Naive thymus-derived CD4-positive, alpha-beta T cell (primary cell): ENCODE data around the gene CAMK2A. TPM values are rescaled to one million over a fixed set of nuclear protein-coding genes. Genes with fewer than 3 reads are reported as not detected.

ENCODE experiments used
- ATAC-seq: fragments of 150-1000 bp; cut with Tn5 transposase; 2 replicates; pipeline ENCODE4 v1.10.0; 2021; ENCODE audit warnings: mild to moderate bottlenecking, moderate library complexity
- CTCF ChIA-PET: fragments of 350-600 bp; sonication (Branson Sonifier 250); formaldehyde crosslinking; loops from one replicate; lab custom pipeline; 2021; ENCODE audit warnings: antibody characterized with exemption; lab: Charles Lee
- POLR2A ChIA-PET: fragments of 350-600 bp; sonication (Branson Sonifier 250); formaldehyde crosslinking; loops from one replicate; lab custom pipeline; 2021; ENCODE audit warnings: antibody characterized with exemption, inconsistent platforms; lab: Charles Lee
- DNase-seq, 9 donors: peaks; one replicate each; pipeline versions ENCODE4 v3.0.0 to v3.0.0-alpha.2; 2020 to 2022; ENCODE audit warnings: mixed read lengths in 1 of 9
- H3K27ac ChIP-seq: one replicate; pipeline ENCODE4 v1.7.0; 2013; ENCODE audit warnings: mild to moderate bottlenecking, low read depth, low read length, moderate library complexity
- H3K27me3 ChIP-seq, 2 donors: one replicate each; pipeline ENCODE4 v1.7.0; 2013; ENCODE audit warnings: low read length in 2 of 2, mild to moderate bottlenecking in 2 of 2, moderate library complexity in 2 of 2; ENCODE audit not compliant: control insufficient read depth in 2 of 2, insufficient read depth in 2 of 2
- H3K36me3 ChIP-seq, 3 experiments: 1 replicate in 2 of 3; 2 replicates in 1 of 3; pipeline ENCODE4 v1.7.0; 2013; ENCODE audit warnings: low read length in 3 of 3, mild to moderate bottlenecking in 3 of 3, moderate library complexity in 1 of 3; ENCODE audit not compliant: insufficient read depth in 3 of 3, control insufficient read depth in 2 of 3
- H3K4me1 ChIP-seq, 2 donors: one replicate each; pipeline ENCODE4 v1.7.0; 2013; ENCODE audit warnings: low read length in 2 of 2, mild to moderate bottlenecking in 2 of 2, moderate library complexity in 1 of 2; ENCODE audit not compliant: control insufficient read depth in 2 of 2, insufficient read depth in 2 of 2
- H3K4me3 ChIP-seq: 2 replicates; pipeline ENCODE4 v1.7.0; 2013; ENCODE audit warnings: mild to moderate bottlenecking, low read length
- H3K9me3 ChIP-seq, 3 experiments: 1 replicate in 2 of 3; 2 replicates in 1 of 3; pipeline ENCODE4 v1.7.0; 2013; ENCODE audit warnings: low read length in 3 of 3; ENCODE audit not compliant: control insufficient read depth in 2 of 3
- H3K27ac Mint-ChIP-seq, 9 donors: one replicate each; pipeline ENCODE4 v1.8.0; 2020 to 2022; ENCODE audit warnings: mixed read lengths in 9 of 9, mild to moderate bottlenecking in 8 of 9, moderate library complexity in 5 of 9, inconsistent platforms in 2 of 9
- H3K27me3 Mint-ChIP-seq, 5 donors: one replicate each; pipeline ENCODE4 v1.8.0; 2021 to 2022; ENCODE audit warnings: mixed read lengths in 5 of 5, mild to moderate bottlenecking in 1 of 5
- H3K36me3 Mint-ChIP-seq, 5 donors: one replicate each; pipeline ENCODE4 v1.8.0; 2020 to 2022; ENCODE audit warnings: mixed read lengths in 5 of 5, mild to moderate bottlenecking in 3 of 5, inconsistent platforms in 1 of 5
- H3K4me1 Mint-ChIP-seq, 7 donors: one replicate each; pipeline ENCODE4 v1.8.0; 2020 to 2022; ENCODE audit warnings: mixed read lengths in 7 of 7, mild to moderate bottlenecking in 3 of 7, inconsistent platforms in 1 of 7
- H3K4me3 Mint-ChIP-seq, 10 donors: one replicate each; pipeline ENCODE4 v1.8.0; 2020 to 2022; ENCODE audit warnings: mild to moderate bottlenecking in 10 of 10, mixed read lengths in 10 of 10, moderate library complexity in 6 of 10, inconsistent platforms in 2 of 10
- H3K9me3 Mint-ChIP-seq, 11 donors: one replicate each; pipeline ENCODE4 v1.8.0; 2020 to 2022; ENCODE audit warnings: mixed read lengths in 11 of 11, mild to moderate bottlenecking in 4 of 11, inconsistent platforms in 1 of 11, moderate library complexity in 1 of 11
- intact Hi-C, 2 donors: fragments of 100-400 bp; cut with micrococcal nuclease; formaldehyde crosslinking; loops; one replicate each; pipeline ENCODE4 v1.15.1; 2023
- polyA plus RNA-seq, 2 donors: library from polyadenylated mRNA; unstranded; fragments of 300-500 nt; fragmentation: Illumina TruSeq; gene quantifications; one replicate each; pipeline ENCODE4 v1.2.3, GENCODE V29; 2021
- total RNA-seq, 6 experiments: library from RNA in 5 of 6; stranded (reverse) in 5 of 6; gene quantifications; 1 replicate in 5 of 6; 2 replicates in 1 of 6; pipeline ENCODE4 v1.2.3 and lab custom pipeline; 2021 to 2026

CAMK2A gene
- total and polyA plus RNA-seq, 7 experiments from 2014 or later, result not detected

- Histone ChIP-seq H3K9me3 (no peaks in the 10 kb centered on the region), H3K27me3 (no peaks in the 10 kb centered on the region), H3K4me3 (no peak overlapping the region), H3K36me3 (no peaks in the 10 kb centered on the region), H3K4me1 (peaks cover 0 to 5% of the 10 kb centered on the region in 2 donors), H3K27ac (no peak overlapping the region)
- Mint-ChIP-seq H3K4me1 (peaks cover 0 to 6% (median 0%) of the 10 kb centered on the region in 7 donors), H3K36me3 (no peaks in the 10 kb centered on the region), H3K27me3 (peaks cover 0 to 4% (median 0%) of the 10 kb centered on the region in 5 donors), H3K4me3 (no peak overlapping the region), H3K9me3 (peaks cover 0 to 2% (median 0%) of the 10 kb centered on the region in 11 donors), H3K27ac (peak overlapping the region in 1 of 9 donors; percentile 28)
- DNase-seq (no peak), ATAC-seq (no peak)
- intact Hi-C loops, result no loop called here
- ChIA-PET POLR2A (no interaction called here), CTCF (interaction anchor here (0.7 kb wide), 1 partner anchor 525 kb away, joined by 3 read pairs; no protein-coding TSS in a partner anchor)
Observed at GRCh38 chr5:150322202-150322601, 32.6 kb upstream of the CAMK2A start.

GRCh38 chr5:150321784-150322183, 32.2 kb upstream of the CAMK2A start:
- Mint-ChIP-seq H3K27me3 (peaks cover 0 to 4% (median 0%) of the 10 kb centered on the region in 5 donors), H3K4me1 (peaks cover 0 to 6% (median 0%) of the 10 kb centered on the region in 7 donors), H3K9me3 (peaks cover 0 to 2% (median 0%) of the 10 kb centered on the region in 11 donors), H3K27ac (no peak overlapping the region), H3K36me3 (no peaks in the 10 kb centered on the region), H3K4me3 (no peak overlapping the region)
- Histone ChIP-seq H3K9me3 (no peaks in the 10 kb centered on the region), H3K4me3 (no peak overlapping the region), H3K36me3 (no peaks in the 10 kb centered on the region), H3K4me1 (peaks cover 0 to 5% of the 10 kb centered on the region in 2 donors), H3K27me3 (no peaks in the 10 kb centered on the region), H3K27ac (no peak overlapping the region)
- ChIA-PET POLR2A (no interaction called here), CTCF (interaction anchor here (0.7 kb wide), 1 partner anchor 525 kb away, joined by 3 read pairs; no protein-coding TSS in a partner anchor)
- no peak for ATAC-seq
- intact Hi-C loops, result no loop called here
- DNase-seq, result no peak

- ChIA-PET POLR2A (no interaction called here), CTCF (no interaction called here)
- Mint-ChIP-seq H3K4me1 (peaks cover 0 to 6% (median 0%) of the 10 kb centered on the region in 7 donors), H3K4me3 (no peak overlapping the region), H3K27ac (no peak overlapping the region), H3K9me3 (peaks cover 0 to 2% (median 0%) of the 10 kb centered on the region in 11 donors), H3K36me3 (no peaks in the 10 kb centered on the region), H3K27me3 (peaks cover 0 to 4% (median 0%) of the 10 kb centered on the region in 5 donors)
- Histone ChIP-seq H3K27ac (no peak overlapping the region), H3K4me3 (no peak overlapping the region), H3K9me3 (no peaks in the 10 kb centered on the region), H3K27me3 (no peaks in the 10 kb centered on the region), H3K36me3 (no peaks in the 10 kb centered on the region), H3K4me1 (peaks cover 0 to 5% of the 10 kb centered on the region in 2 donors)
- no peak for DNase-seq
- intact Hi-C loops, result no loop called here
- no peak for ATAC-seq
Observed at GRCh38 chr5:150321211-150321610, 31.6 kb upstream of the CAMK2A start.

- H3K27me3 ChIP-seq, result no peaks in the 10 kb centered on the region
- Mint-ChIP-seq H3K4me3 (no peak overlapping the region), H3K27me3 (peaks cover 0 to 5% (median 0%) of the 10 kb centered on the region in 5 donors), H3K4me1 (peaks cover 0 to 6% (median 0%) of the 10 kb centered on the region in 7 donors), H3K36me3 (no peaks in the 10 kb centered on the region), H3K9me3 (peaks cover 0 to 2% (median 0%) of the 10 kb centered on the region in 11 donors), H3K27ac (no peak overlapping the region)
- ChIA-PET POLR2A (no interaction called here), CTCF (no interaction called here)
- H3K4me3 ChIP-seq, result no peak overlapping the region
- intact Hi-C loops, result no loop called here
- H3K36me3 ChIP-seq, result no peaks in the 10 kb centered on the region
- ATAC-seq (no peak), DNase-seq (no peak)
- H3K9me3 ChIP-seq, result no peaks in the 10 kb centered on the region
- H3K4me1 ChIP-seq, result peaks cover 0 to 5% of the 10 kb centered on the region in 2 donors
- H3K27ac ChIP-seq, result no peak overlapping the region
Observed at GRCh38 chr5:150320044-150320613, 30.6 kb upstream of the CAMK2A start.

- intact Hi-C loops, result no loop called here
- Mint-ChIP-seq H3K27me3 (peaks cover 0 to 5% (median 0%) of the 10 kb centered on the region in 5 donors), H3K4me1 (peaks cover 0 to 6% (median 0%) of the 10 kb centered on the region in 7 donors), H3K9me3 (peaks cover 0 to 2% (median 0%) of the 10 kb centered on the region in 11 donors), H3K4me3 (no peak overlapping the region), H3K27ac (no peak overlapping the region), H3K36me3 (no peaks in the 10 kb centered on the region)
- Histone ChIP-seq H3K36me3 (no peaks in the 10 kb centered on the region), H3K9me3 (no peaks in the 10 kb centered on the region), H3K4me1 (peaks cover 0 to 5% of the 10 kb centered on the region in 2 donors), H3K27ac (no peak overlapping the region), H3K4me3 (no peak overlapping the region), H3K27me3 (no peaks in the 10 kb centered on the region)
- ChIA-PET CTCF (no interaction called here), POLR2A (no interaction called here)
- DNase-seq (no peak), ATAC-seq (no peak)
Observed at GRCh38 chr5:150319484-150319790, 29.9 kb upstream of the CAMK2A start.

- CTCF ChIA-PET, result no interaction called here
- Mint-ChIP-seq H3K27ac (no peak overlapping the region), H3K9me3 (peaks cover 0 to 2% (median 0%) of the 10 kb centered on the region in 11 donors), H3K27me3 (peaks cover 0 to 5% (median 0%) of the 10 kb centered on the region in 5 donors), H3K36me3 (no peaks in the 10 kb centered on the region), H3K4me1 (peaks cover 0 to 6% (median 0%) of the 10 kb centered on the region in 7 donors), H3K4me3 (no peak overlapping the region)
- ATAC-seq (no peak), DNase-seq (no peak)
- intact Hi-C loops, result no loop called here
- H3K27ac ChIP-seq, result no peak overlapping the region
- peaks cover 0 to 5% of the 10 kb centered on the region in 2 donors for H3K4me1 ChIP-seq
- POLR2A ChIA-PET, result no interaction called here
- no peak overlapping the region for H3K4me3 ChIP-seq
- H3K27me3 ChIP-seq, result no peaks in the 10 kb centered on the region
- no peaks in the 10 kb centered on the region for H3K36me3 ChIP-seq
- H3K9me3 ChIP-seq, result no peaks in the 10 kb centered on the region
Observed at GRCh38 chr5:150318613-150319483, 29.3 kb upstream of the CAMK2A start.
